ENCODE data around the gene AACS. TPM values are rescaled to one million over a fixed set of nuclear protein-coding genes. Genes with fewer than 3 reads are reported as not detected.
A peak's percentile ranks its signal among the peaks of the same experiment; 100 is the strongest.

The AACS gene
- total and polyA plus RNA-seq, 2 of the 13 experiments (the other 11 are each of a cell fraction or from before 2014, with no cell fraction given): 23.3 to 28.8 TPM

GRCh38 chr12:125092872-125093680 lies 27.8 kb downstream of the AACS start (continued):
- no peak for TF ChIP-seq PRDM4 (CRISPR knock-in tag; IDR thresholded peaks at IDR 0.05; ENCODE audit: borderline replicate concordance)
- TF ChIP-seq ATRX (CRISPR knock-in tag; IDR thresholded peaks at IDR 0.05; ENCODE audit: borderline replicate concordance): no peak
- TF ChIP-seq NR1H2 (CRISPR knock-in tag; IDR thresholded peaks at IDR 0.05; ENCODE audit: borderline replicate concordance, low read depth): no peak
- TF ChIP-seq, protein P1, sequence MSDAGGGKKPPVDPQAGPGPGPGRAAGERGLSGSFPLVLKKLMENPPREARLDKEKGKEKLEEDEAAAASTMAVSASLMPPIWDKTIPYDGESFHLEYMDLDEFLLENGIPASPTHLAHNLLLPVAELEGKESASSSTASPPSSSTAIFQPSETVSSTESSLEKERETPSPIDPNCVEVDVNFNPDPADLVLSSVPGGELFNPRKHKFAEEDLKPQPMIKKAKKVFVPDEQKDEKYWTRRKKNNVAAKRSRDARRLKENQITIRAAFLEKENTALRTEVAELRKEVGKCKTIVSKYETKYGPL (CRISPR knock-in tag; IDR thresholded peaks at IDR 0.05): no peak
- peak; percentile 86 for TF ChIP-seq ZNF761 (CRISPR knock-in tag; conservative IDR thresholded peaks at IDR 0.05)
- TF ChIP-seq ZNF598 (CRISPR knock-in tag; IDR thresholded peaks at IDR 0.05; ENCODE audit: borderline replicate concordance): no peak
- TF ChIP-seq, protein P2, sequence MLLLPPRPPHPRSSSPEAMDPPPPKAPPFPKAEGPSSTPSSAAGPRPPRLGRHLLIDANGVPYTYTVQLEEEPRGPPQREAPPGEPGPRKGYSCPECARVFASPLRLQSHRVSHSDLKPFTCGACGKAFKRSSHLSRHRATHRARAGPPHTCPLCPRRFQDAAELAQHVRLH (CRISPR knock-in tag; IDR thresholded peaks at IDR 0.05; ENCODE audit: borderline replicate concordance, low read depth): no peak
- TF ChIP-seq ZBTB8A (CRISPR knock-in tag; IDR thresholded peaks at IDR 0.05; ENCODE audit: borderline replicate concordance, low read depth): no peak
- peak; percentile 74 for TF ChIP-seq ZFP91 (CRISPR knock-in tag; IDR thresholded peaks at IDR 0.05; ENCODE audit: borderline replicate concordance)
- TF ChIP-seq TBX3 (IDR thresholded peaks at IDR 0.05; ENCODE audit: borderline replicate concordance): no peak; the same call in 1 of the 2 replicates
- TF ChIP-seq, protein P3, sequence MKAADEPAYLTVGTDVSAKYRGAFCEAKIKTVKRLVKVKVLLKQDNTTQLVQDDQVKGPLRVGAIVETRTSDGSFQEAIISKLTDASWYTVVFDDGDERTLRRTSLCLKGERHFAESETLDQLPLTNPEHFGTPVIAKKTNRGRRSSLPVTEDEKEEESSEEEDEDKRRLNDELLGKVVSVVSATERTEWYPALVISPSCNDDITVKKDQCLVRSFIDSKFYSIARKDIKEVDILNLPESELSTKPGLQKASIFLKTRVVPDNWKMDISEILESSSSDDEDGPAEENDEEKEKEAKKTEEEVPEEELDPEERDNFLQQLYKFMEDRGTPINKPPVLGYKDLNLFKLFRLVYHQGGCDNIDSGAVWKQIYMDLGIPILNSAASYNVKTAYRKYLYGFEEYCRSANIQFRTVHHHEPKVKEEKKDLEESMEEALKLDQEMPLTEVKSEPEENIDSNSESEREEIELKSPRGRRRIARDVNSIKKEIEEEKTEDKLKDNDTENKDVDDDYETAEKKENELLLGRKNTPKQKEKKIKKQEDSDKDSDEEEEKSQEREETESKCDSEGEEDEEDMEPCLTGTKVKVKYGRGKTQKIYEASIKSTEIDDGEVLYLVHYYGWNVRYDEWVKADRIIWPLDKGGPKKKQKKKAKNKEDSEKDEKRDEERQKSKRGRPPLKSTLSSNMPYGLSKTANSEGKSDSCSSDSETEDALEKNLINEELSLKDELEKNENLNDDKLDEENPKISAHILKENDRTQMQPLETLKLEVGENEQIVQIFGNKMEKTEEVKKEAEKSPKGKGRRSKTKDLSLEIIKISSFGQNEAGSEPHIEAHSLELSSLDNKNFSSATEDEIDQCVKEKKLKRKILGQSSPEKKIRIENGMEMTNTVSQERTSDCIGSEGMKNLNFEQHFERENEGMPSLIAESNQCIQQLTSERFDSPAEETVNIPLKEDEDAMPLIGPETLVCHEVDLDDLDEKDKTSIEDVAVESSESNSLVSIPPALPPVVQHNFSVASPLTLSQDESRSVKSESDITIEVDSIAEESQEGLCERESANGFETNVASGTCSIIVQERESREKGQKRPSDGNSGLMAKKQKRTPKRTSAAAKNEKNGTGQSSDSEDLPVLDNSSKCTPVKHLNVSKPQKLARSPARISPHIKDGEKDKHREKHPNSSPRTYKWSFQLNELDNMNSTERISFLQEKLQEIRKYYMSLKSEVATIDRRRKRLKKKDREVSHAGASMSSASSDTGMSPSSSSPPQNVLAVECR (CRISPR knock-in tag; IDR thresholded peaks at IDR 0.05; ENCODE audit: borderline replicate concordance): peak; percentile 84
- no peak for TF ChIP-seq NFIC (IDR thresholded peaks at IDR 0.05; ENCODE audit: low read length)
- TF ChIP-seq FOSL2 (CRISPR knock-in tag; IDR thresholded peaks at IDR 0.05): peak; percentile 36; the same call in 1 of the 2 replicates
- TF ChIP-seq SMARCE1 (IDR thresholded peaks at IDR 0.05; ENCODE audit: borderline replicate concordance): no peak
- TF ChIP-seq TGIF2 (CRISPR knock-in tag; IDR thresholded peaks at IDR 0.05): no peak; the same call in 1 of the 2 replicates
- TF ChIP-seq CBX2 (IDR thresholded peaks at IDR 0.05; ENCODE audit: low read depth, low read length): no peak
- TF ChIP-seq CBX2 (CRISPR knock-in tag; IDR thresholded peaks at IDR 0.05; ENCODE audit: low read depth): no peak
- no peak for TF ChIP-seq RORA (CRISPR knock-in tag; IDR thresholded peaks at IDR 0.05)
- TF ChIP-seq ZNF672 (CRISPR knock-in tag; IDR thresholded peaks at IDR 0.05): no peak
- no peak for TF ChIP-seq IKZF1 (IDR thresholded peaks at IDR 0.05)
- peak; percentile 28; the same call in 1 of the 2 replicates for TF ChIP-seq THAP11 (CRISPR knock-in tag; IDR thresholded peaks at IDR 0.05)
